Neuronal stem cell (in vitro differentiated cells): ENCODE data around the gene MIGA2.
A peak's percentile ranks its signal among the peaks of the same experiment; 100 is the strongest.

Experiments
- DNase-seq: peaks from one replicate; pipeline ENCODE4 v3.0.0-alpha.2; 2013; ENCODE audit warnings: low spot score
- H2AFZ ChIP-seq: one replicate; pipeline ENCODE4 v1.6.1; 2013; ENCODE audit warnings: mild to moderate bottlenecking, low read length, inconsistent platforms
- H2AK5ac ChIP-seq: 2 replicates; pipeline ENCODE4 v1.6.1; 2013; ENCODE audit warnings: low read depth, mild to moderate bottlenecking, inconsistent platforms, low read length, moderate library complexity, mixed read lengths
- H2BK120ac ChIP-seq: 2 replicates; pipeline ENCODE4 v1.6.1; 2013; ENCODE audit warnings: low read depth, mild to moderate bottlenecking, inconsistent platforms, low read length, moderate library complexity, mixed read lengths
- H2BK12ac ChIP-seq: one replicate; pipeline ENCODE4 v1.6.1; 2013; ENCODE audit warnings: low read length, inconsistent platforms
- H2BK15ac ChIP-seq: 2 replicates; pipeline ENCODE4 v1.6.1; 2013; ENCODE audit warnings: mild to moderate bottlenecking, low read length, inconsistent platforms, mixed read lengths
- H2BK5ac ChIP-seq: one replicate; pipeline ENCODE4 v1.6.1; 2013; ENCODE audit warnings: inconsistent platforms, mild to moderate bottlenecking, low read length, moderate library complexity
- H3K14ac ChIP-seq: one replicate; pipeline ENCODE4 v1.6.1; 2013; ENCODE audit warnings: low read length, inconsistent platforms
- H3K18ac ChIP-seq: 2 replicates; pipeline ENCODE4 v1.6.1; 2013; ENCODE audit warnings: low read length, inconsistent platforms
- H3K23ac ChIP-seq: 2 replicates; pipeline ENCODE4 v1.6.1; 2013; ENCODE audit warnings: low read depth, mild to moderate bottlenecking, mixed read lengths, low read length, inconsistent platforms; ENCODE audit not compliant: poor library complexity
- H3K27ac ChIP-seq: replicated peaks from 3 replicates; pipeline ENCODE4 v1.5.1; 2013; ENCODE audit warnings: low read length, inconsistent platforms
- H3K27me3 ChIP-seq, 3 experiments: 2 replicates each; pipeline ENCODE4 v1.6.1; 2013; ENCODE audit warnings: low read length in 3 of 3, mild to moderate bottlenecking in 2 of 3, inconsistent platforms in 1 of 3, low read depth in 1 of 3, mixed read lengths in 1 of 3, moderate library complexity in 1 of 3; ENCODE audit not compliant: control insufficient read depth in 3 of 3, insufficient read depth in 3 of 3
- H3K36me3 ChIP-seq, 2 donors: replicated peaks in 1 of 2; 2 replicates each; pipeline ENCODE4 v1.6.1; 2013; ENCODE audit warnings: low read length in 2 of 2; ENCODE audit not compliant: control insufficient read depth in 2 of 2, insufficient read depth in 2 of 2
- H3K4ac ChIP-seq: 2 replicates; pipeline ENCODE4 v1.6.1; 2013; ENCODE audit warnings: inconsistent platforms, mild to moderate bottlenecking, low read length, moderate library complexity
- H3K4me1 ChIP-seq, 2 donors: 1 replicate in 1 of 2; 2 replicates in 1 of 2; pipeline ENCODE4 v1.6.1; 2013; ENCODE audit warnings: low read length in 2 of 2, low read depth in 1 of 2; ENCODE audit not compliant: control insufficient read depth in 2 of 2, insufficient read depth in 1 of 2
- H3K4me2 ChIP-seq: one replicate; pipeline ENCODE4 v1.6.1; 2013; ENCODE audit warnings: mild to moderate bottlenecking, low read length, inconsistent platforms; ENCODE audit not compliant: insufficient read depth, poor library complexity, severe bottlenecking
- H3K4me3 ChIP-seq, 2 donors: 2 replicates each; pipeline ENCODE4 v1.5.1; 2013; ENCODE audit warnings: low read length in 2 of 2, mild to moderate bottlenecking in 2 of 2, inconsistent platforms in 1 of 2, moderate library complexity in 1 of 2
- H3K79me1 ChIP-seq: one replicate; pipeline ENCODE4 v1.6.1; 2013; ENCODE audit warnings: low read depth, mild to moderate bottlenecking, inconsistent platforms, low read length, moderate library complexity
- H3K9ac ChIP-seq: one replicate; pipeline ENCODE4 v1.6.1; 2013; ENCODE audit warnings: mild to moderate bottlenecking, low read depth, low read length, inconsistent platforms; ENCODE audit not compliant: poor library complexity
- H3K9me3 ChIP-seq, 2 donors: replicated peaks in 1 of 2; 2 replicates each; pipeline versions ENCODE3 to v1.6.1; 2013; ENCODE audit warnings: low read length in 2 of 2, mild to moderate bottlenecking in 2 of 2, inconsistent platforms in 1 of 2, low read depth in 1 of 2, mixed read lengths in 1 of 2, moderate library complexity in 1 of 2; ENCODE audit not compliant: control insufficient read depth in 2 of 2, insufficient read depth in 1 of 2
- H4K8ac ChIP-seq: one replicate; pipeline ENCODE4 v1.6.1; 2013; ENCODE audit warnings: low read depth, mild to moderate bottlenecking, inconsistent platforms, low read length, moderate library complexity
- H4K91ac ChIP-seq: one replicate; pipeline ENCODE4 v1.6.1; 2013; ENCODE audit warnings: low read length, low read depth, mild to moderate bottlenecking, inconsistent platforms; ENCODE audit not compliant: poor library complexity
- WGBS, 2 donors: extraction: QIAGEN DNeasy Blood & Tissue Kit; methylation state at CpG; one replicate each; pipeline ENCODE4 v1.1.7; 2013; ENCODE audit warnings: missing lambda C conversion rate in 2 of 2, mixed read lengths in 1 of 2; ENCODE audit not compliant: insufficient read length in 2 of 2, insufficient replicate concordance in 1 of 2; ENCODE audit errors: extremely low coverage in 2 of 2; 5-methylcytosine and 5-hydroxymethylcytosine counted together

The MIGA2 gene

DNA sequence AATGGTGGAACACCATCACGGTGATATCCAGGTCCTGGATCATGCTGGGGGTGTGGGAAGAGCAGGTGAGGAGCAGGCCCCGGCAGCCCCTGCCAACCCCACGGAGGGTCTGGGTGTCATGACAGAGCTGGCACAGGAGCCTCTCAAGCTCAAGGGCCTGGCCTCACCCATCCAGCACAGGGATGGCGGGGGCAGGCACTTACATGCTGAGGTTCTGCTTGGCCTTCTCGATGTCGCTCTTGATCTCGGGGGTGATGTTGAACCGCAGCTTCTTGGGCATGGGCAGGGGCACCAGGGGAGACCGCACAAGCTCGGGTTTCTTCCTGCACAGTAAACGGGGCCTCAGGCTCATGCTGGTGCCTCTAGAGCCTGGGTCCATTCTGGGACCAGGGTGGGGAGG is 61.9 kb downstream of the MIGA2 start:
- no peak overlapping the region for H2BK120ac ChIP-seq
- no peak overlapping the region for H3K9ac ChIP-seq
- H3K4me3 ChIP-seq = no peak overlapping the region
- no peak overlapping the region for H3K18ac ChIP-seq
- H3K14ac ChIP-seq = no peak overlapping the region
- no peak overlapping the region for H4K8ac ChIP-seq
- no peak overlapping the region for H2AFZ ChIP-seq
- DNase-seq = no peak
- no peak overlapping the region for H2BK5ac ChIP-seq
- no peaks in the 10 kb centered on the region for H3K27me3 ChIP-seq
- no peak overlapping the region for H2BK12ac ChIP-seq
- H3K36me3 ChIP-seq = peaks cover 0 to 13% of the 10 kb centered on the region in 2 donors
- peaks cover 2% of the 10 kb centered on the region for H3K79me1 ChIP-seq
- no peak overlapping the region for H3K4ac ChIP-seq
- H2BK15ac ChIP-seq = no peak overlapping the region
- H3K23ac ChIP-seq = peak overlapping the region; percentile 60
- H3K27ac ChIP-seq = no peak overlapping the region
- no peak overlapping the region for H3K4me2 ChIP-seq
- no peak overlapping the region for H2AK5ac ChIP-seq
- H4K91ac ChIP-seq = no peak overlapping the region
- H3K4me1 ChIP-seq = no peaks in the 10 kb centered on the region
- H3K9me3 ChIP-seq = no peaks in the 10 kb centered on the region
- no CpG with 5 or more reads among the region's 11 CpGs for WGBS, 2 donors

- peaks cover 2% of the 10 kb centered on the region for H3K79me1 ChIP-seq
- peak overlapping the region; percentile 92 for H2BK15ac ChIP-seq
- H3K36me3 ChIP-seq = peaks cover 0 to 12% of the 10 kb centered on the region in 2 donors
- no CpG with 5 or more reads among the region's 28 CpGs for WGBS, 2 donors
- H3K27ac ChIP-seq = no peak overlapping the region
- H3K27me3 ChIP-seq = no peaks in the 10 kb centered on the region
- no peak overlapping the region for H2BK5ac ChIP-seq
- H3K14ac ChIP-seq = no peak overlapping the region
- no peak overlapping the region for H4K91ac ChIP-seq
- no peak for DNase-seq
- no peak overlapping the region for H4K8ac ChIP-seq
- H2BK12ac ChIP-seq = no peak overlapping the region
- H3K9me3 ChIP-seq = no peaks in the 10 kb centered on the region
- H3K4me3 ChIP-seq = peak overlapping the region in 1 of 2 donors; percentile 33
- peak overlapping the region; percentile 72 for H3K18ac ChIP-seq
- H3K9ac ChIP-seq = peak overlapping the region; percentile 73
- H2AFZ ChIP-seq = no peak overlapping the region
- H3K4me1 ChIP-seq = no peaks in the 10 kb centered on the region
- H2AK5ac ChIP-seq = peak overlapping the region; percentile 57
- no peak overlapping the region for H2BK120ac ChIP-seq
- peak overlapping the region; percentile 51 for H3K23ac ChIP-seq
- no peak overlapping the region for H3K4ac ChIP-seq
- no peak overlapping the region for H3K4me2 ChIP-seq
These were observed 64.2 kb downstream of the MIGA2 start for GRCh38 chr9:129100383-129101169.

GRCh38 chr9:129101279-129101678 is 64.9 kb downstream of the MIGA2 start:
- H3K4me1 ChIP-seq = no peaks in the 10 kb centered on the region
- peaks cover 2% of the 10 kb centered on the region for H3K79me1 ChIP-seq
- no peaks in the 10 kb centered on the region for H3K27me3 ChIP-seq
- H3K23ac ChIP-seq = no peak overlapping the region
- H2AK5ac ChIP-seq = no peak overlapping the region
- no peak overlapping the region for H3K18ac ChIP-seq
- H2AFZ ChIP-seq = no peak overlapping the region
- H3K27ac ChIP-seq = no peak overlapping the region
- no peak overlapping the region for H4K8ac ChIP-seq
- peaks cover 0 to 10% of the 10 kb centered on the region in 2 donors for H3K36me3 ChIP-seq
- no peak overlapping the region for H3K4me3 ChIP-seq
- no peak for DNase-seq
- H3K9me3 ChIP-seq = no peaks in the 10 kb centered on the region
- no peak overlapping the region for H3K4me2 ChIP-seq
- no peak overlapping the region for H2BK120ac ChIP-seq
- H3K9ac ChIP-seq = no peak overlapping the region
- no CpG with 5 or more reads among the region's 7 CpGs for WGBS, 2 donors
- H2BK15ac ChIP-seq = no peak overlapping the region
- no peak overlapping the region for H2BK12ac ChIP-seq
- H3K4ac ChIP-seq = no peak overlapping the region
- H3K14ac ChIP-seq = no peak overlapping the region
- no peak overlapping the region for H4K91ac ChIP-seq
- no peak overlapping the region for H2BK5ac ChIP-seq

DNA sequence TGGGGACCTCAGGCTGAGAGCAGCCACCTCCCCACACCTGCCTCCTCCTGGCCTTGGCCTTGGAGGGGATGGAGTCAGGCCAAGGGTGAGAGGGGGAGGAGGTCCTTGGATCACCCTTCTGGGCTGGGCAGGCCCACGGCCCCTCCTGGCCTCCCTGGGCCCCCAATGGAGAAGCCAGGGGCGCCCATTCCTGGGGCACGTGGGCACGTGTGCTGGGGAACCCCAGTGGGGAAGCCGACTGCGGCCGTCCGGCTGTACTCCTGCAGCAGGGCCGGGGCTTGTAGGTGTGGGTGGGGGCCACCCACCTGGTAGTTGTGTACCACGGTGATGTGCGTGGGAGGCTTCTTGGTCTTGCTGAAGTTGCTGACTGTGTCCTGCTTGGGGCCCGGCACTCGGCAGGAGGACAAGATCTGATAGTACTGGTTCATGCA is 65.7 kb downstream of the MIGA2 start:
- no peak overlapping the region for H2BK120ac ChIP-seq
- H2BK12ac ChIP-seq = no peak overlapping the region
- no peak overlapping the region for H3K4me3 ChIP-seq
- H3K4ac ChIP-seq = peak overlapping the region; percentile 76
- H2AFZ ChIP-seq = no peak overlapping the region
- WGBS, 2 donors = no CpG with 5 or more reads among the region's 13 CpGs
- H3K9me3 ChIP-seq = no peaks in the 10 kb centered on the region
- H2AK5ac ChIP-seq = peak overlapping the region; percentile 92
- H3K4me2 ChIP-seq = no peak overlapping the region
- no peak overlapping the region for H3K27ac ChIP-seq
- H3K27me3 ChIP-seq = no peaks in the 10 kb centered on the region
- H3K4me1 ChIP-seq = no peaks in the 10 kb centered on the region
- peak overlapping the region; percentile 2 for H3K23ac ChIP-seq
- H4K8ac ChIP-seq = no peak overlapping the region
- H4K91ac ChIP-seq = no peak overlapping the region
- peak overlapping the region; percentile 44 for H3K9ac ChIP-seq
- peaks cover 0 to 7% of the 10 kb centered on the region in 2 donors for H3K36me3 ChIP-seq
- H2BK5ac ChIP-seq = peak overlapping the region; percentile 66
- H3K18ac ChIP-seq = peak overlapping the region; percentile 64
- H2BK15ac ChIP-seq = peak overlapping the region; percentile 58
- no peak for DNase-seq
- H3K79me1 ChIP-seq = peaks cover 2% of the 10 kb centered on the region
- H3K14ac ChIP-seq = peak overlapping the region; percentile 38
